Tibial nerve (tissue), 4 donors: ENCODE measurements around the gene SLCO3A1. TPM values are rescaled to one million over a fixed set of nuclear protein-coding genes. Genes with fewer than 3 reads are reported as not detected.

Experiments
- DNase-seq, 2 donors: peaks; one replicate each; pipeline ENCODE4 v3.0.0-alpha.2; 2019; ENCODE audit warnings: low spot score in 2 of 2
- H3K27ac ChIP-seq, 4 donors: fragments of 200-600 bp; sonication (generic) in 3 of 4; one replicate each; pipeline ENCODE4 v1.5.1; 2017 to 2019; ENCODE audit warnings: mild to moderate bottlenecking in 1 of 4
- H3K27me3 ChIP-seq, 2 donors: fragments of 200-600 bp; sonication (generic) in 1 of 2; one replicate each; pipeline versions ENCODE4 v1.5.1 to v1.6.0; 2017 to 2019
- H3K36me3 ChIP-seq, 3 donors: fragments of 200-600 bp; sonication (generic); one replicate each; pipeline ENCODE4 v1.5.1; 2018 to 2019
- H3K4me1 ChIP-seq, 4 donors: fragments of 200-600 bp; sonication (generic) in 3 of 4; one replicate each; pipeline ENCODE4 v1.5.1; 2017 to 2019
- H3K4me3 ChIP-seq, 4 donors: fragments of 200-600 bp; sonication (generic) in 3 of 4; one replicate each; pipeline ENCODE4 v1.5.1; 2017 to 2019; ENCODE audit warnings: mild to moderate bottlenecking in 1 of 4, moderate library complexity in 1 of 4
- H3K9me3 ChIP-seq, 4 donors: fragments of 200-600 bp; sonication (generic) in 3 of 4; one replicate each; pipeline ENCODE4 v1.5.1; 2017 to 2019
- EP300 ChIP-seq, 2 donors: sonication (generic); formaldehyde crosslinking; IDR thresholded peaks; one replicate each; pipeline ENCODE4 v1.6.1; 2017; ENCODE audit warnings: antibody characterized with exemption in 2 of 2, mild to moderate bottlenecking in 1 of 2
- POLR2A ChIP-seq, 2 donors: fragments of 450-650 bp; IDR thresholded peaks; one replicate each; pipeline ENCODE4 v1.6.1; 2017; ENCODE audit warnings: antibody characterized with exemption in 2 of 2, mild to moderate bottlenecking in 2 of 2, moderate library complexity in 2 of 2
- WGBS, 2 donors: methylation state at CpG; one replicate each; pipeline ENCODE4 v1.1.5; 2018; 5-methylcytosine and 5-hydroxymethylcytosine counted together
- total RNA-seq, 4 donors: library from RNA; depleted of rRNA; stranded (reverse); fragments of >200 nt; gene quantifications; one replicate each; pipeline ENCODE4 v1.1.0, GENCODE V29; 2016
- TF ChIP-seq, protein P1 (sequence below), 5 experiments: fragments of 200-600 bp in 3 of 5; fragments of 450-650 bp in 2 of 5; sonication (generic) in 3 of 5; IDR thresholded peaks; one replicate each; pipeline ENCODE4 v1.5.1; 2016 to 2019; ENCODE audit warnings: antibody characterized with exemption in 5 of 5, mild to moderate bottlenecking in 3 of 5, moderate library complexity in 2 of 5

SLCO3A1 gene
- total RNA-seq, 4 donors from 2014 or later = 13.8 to 20.2 (median 14.3) TPM

DNA sequence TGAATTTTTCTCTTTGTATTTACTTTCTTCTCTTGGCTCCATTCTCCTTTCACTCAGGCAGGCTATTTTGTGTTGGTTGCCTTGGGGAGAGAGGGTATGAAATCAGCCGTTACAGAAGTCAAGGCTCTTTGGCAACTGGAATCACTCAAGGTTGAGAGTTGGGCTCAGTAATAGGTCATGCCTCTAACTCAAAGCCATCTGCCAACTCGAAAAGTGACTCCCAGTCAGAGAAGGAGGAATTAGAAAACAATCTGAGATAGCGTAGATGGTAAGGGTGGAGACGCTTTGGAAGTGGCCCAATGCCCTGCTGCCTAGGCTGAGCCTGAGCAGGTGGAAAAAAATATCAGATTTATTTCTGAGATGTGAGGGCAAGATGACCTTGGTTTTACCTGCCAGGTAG, 334.5 kb downstream of the SLCO3A1 start:
- Histone ChIP-seq H3K4me1 (no peaks in the 10 kb centered on the region), H3K27me3 (no peaks in the 10 kb centered on the region), H3K4me3 (no peak overlapping the region), H3K27ac (no peak overlapping the region), H3K36me3 (no peaks in the 10 kb centered on the region), H3K9me3 (no peaks in the 10 kb centered on the region)
- TF ChIP-seq EP300 (IDR thresholded peaks at IDR 0.05) (no peak), POLR2A (IDR thresholded peaks at IDR 0.05) (no peak)
- TF ChIP-seq, protein P1, sequence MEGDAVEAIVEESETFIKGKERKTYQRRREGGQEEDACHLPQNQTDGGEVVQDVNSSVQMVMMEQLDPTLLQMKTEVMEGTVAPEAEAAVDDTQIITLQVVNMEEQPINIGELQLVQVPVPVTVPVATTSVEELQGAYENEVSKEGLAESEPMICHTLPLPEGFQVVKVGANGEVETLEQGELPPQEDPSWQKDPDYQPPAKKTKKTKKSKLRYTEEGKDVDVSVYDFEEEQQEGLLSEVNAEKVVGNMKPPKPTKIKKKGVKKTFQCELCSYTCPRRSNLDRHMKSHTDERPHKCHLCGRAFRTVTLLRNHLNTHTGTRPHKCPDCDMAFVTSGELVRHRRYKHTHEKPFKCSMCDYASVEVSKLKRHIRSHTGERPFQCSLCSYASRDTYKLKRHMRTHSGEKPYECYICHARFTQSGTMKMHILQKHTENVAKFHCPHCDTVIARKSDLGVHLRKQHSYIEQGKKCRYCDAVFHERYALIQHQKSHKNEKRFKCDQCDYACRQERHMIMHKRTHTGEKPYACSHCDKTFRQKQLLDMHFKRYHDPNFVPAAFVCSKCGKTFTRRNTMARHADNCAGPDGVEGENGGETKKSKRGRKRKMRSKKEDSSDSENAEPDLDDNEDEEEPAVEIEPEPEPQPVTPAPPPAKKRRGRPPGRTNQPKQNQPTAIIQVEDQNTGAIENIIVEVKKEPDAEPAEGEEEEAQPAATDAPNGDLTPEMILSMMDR (IDR thresholded peaks at IDR 0.05) = no peak
- no peak for DNase-seq
- 56 to 79% methylated on average over 4 of the region's 4 CpGs for WGBS, 2 donors

DNA sequence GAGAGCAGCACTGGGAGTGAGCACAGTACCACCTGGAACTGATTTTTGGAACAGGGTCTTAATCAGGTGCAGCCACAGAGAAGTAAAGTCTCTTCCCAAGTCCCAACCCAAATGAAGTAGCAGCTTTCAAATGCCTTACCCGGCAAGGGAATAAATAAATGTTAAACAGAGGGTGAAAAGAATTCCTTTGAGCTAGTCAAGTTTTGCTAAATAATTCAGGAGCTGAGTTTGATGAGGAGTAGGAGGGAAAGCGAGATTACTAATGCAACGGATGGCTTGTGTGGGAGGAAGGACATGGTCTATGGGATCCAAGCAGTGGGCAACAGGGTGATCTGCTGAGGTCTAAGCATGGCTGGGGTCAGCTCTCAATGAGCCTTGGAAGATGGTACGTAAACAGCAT, 335.7 kb downstream of the SLCO3A1 start:
- no peaks in the 10 kb centered on the region for H3K4me1 ChIP-seq

DNA sequence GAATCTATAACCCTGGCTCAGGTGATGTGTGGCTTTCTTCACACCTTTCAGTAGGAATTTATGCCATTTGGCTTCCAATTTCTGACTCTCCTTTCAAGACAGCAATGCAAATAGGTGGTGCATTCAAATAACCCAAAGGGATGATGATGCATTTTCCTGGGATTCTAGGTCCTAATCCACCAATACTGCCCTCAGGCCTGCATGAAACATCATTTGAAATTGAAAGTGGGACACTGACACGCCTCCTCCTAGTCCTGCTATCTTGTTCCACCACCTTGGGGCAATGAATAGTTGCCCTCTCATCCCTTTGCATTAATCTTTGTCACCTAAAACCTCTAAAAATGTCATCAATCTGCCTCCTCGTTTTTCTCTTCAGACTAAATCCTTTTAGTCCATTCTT, 341.7 kb downstream of the SLCO3A1 start:
- no peak overlapping the region for H3K4me3 ChIP-seq
- TF ChIP-seq, protein P1 (IDR thresholded peaks at IDR 0.05) = no peak
- TF ChIP-seq POLR2A (IDR thresholded peaks at IDR 0.05) = no peak
- TF ChIP-seq EP300 (IDR thresholded peaks at IDR 0.05) = no peak
- H3K4me1 ChIP-seq = peaks cover 0 to 6% (median 0%) of the 10 kb centered on the region in 4 donors
- DNase-seq = no peak
- H3K27me3 ChIP-seq = no peaks in the 10 kb centered on the region
- H3K27ac ChIP-seq = no peak overlapping the region
- H3K36me3 ChIP-seq = no peaks in the 10 kb centered on the region
- 63 to 74% methylated on average over 2 of the region's 2 CpGs for WGBS, 2 donors
- no peaks in the 10 kb centered on the region for H3K9me3 ChIP-seq

More for the DNA sequence above, 335.7 kb downstream of the SLCO3A1 start:
- no peaks in the 10 kb centered on the region for H3K9me3 ChIP-seq
- DNase-seq = no peak
- H3K27ac ChIP-seq = no peak overlapping the region
- H3K27me3 ChIP-seq = no peaks in the 10 kb centered on the region
- no peaks in the 10 kb centered on the region for H3K36me3 ChIP-seq
- 51 to 59% methylated on average over 4 of the region's 4 CpGs for WGBS, 2 donors
- TF ChIP-seq POLR2A (IDR thresholded peaks at IDR 0.05) = no peak
- no peak for TF ChIP-seq EP300 (IDR thresholded peaks at IDR 0.05)
- TF ChIP-seq, protein P1 (IDR thresholded peaks at IDR 0.05) = no peak
- H3K4me3 ChIP-seq = no peak overlapping the region

DNA sequence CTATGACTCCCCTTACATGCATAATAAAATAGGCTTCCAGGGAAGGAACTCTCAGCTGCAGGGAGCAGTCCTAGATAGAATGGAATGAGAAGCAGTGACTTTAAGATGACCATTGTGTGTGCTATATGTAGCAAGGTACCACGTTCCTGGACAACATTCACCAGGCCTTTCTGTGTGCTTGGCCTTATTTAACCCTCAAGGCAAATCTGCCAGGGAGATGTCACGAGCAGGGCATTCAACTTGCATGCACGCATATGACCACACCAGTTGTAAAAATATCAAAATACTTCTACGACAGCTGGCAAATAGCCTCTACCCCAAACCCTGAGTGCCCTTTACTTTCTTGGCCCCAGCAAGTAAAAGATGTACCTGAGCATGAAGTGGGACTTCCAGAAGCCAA, 342.8 kb downstream of the SLCO3A1 start:
- no peak overlapping the region for H3K27ac ChIP-seq
- 78 to 86% methylated on average over 4 of the region's 4 CpGs for WGBS, 2 donors
- no peaks in the 10 kb centered on the region for H3K36me3 ChIP-seq
- H3K4me3 ChIP-seq = no peak overlapping the region
- H3K27me3 ChIP-seq = no peaks in the 10 kb centered on the region
- no peak for DNase-seq
- peaks cover 0 to 6% (median 0%) of the 10 kb centered on the region in 4 donors for H3K4me1 ChIP-seq
- TF ChIP-seq POLR2A (IDR thresholded peaks at IDR 0.05) (no peak), EP300 (IDR thresholded peaks at IDR 0.05) (no peak)
- TF ChIP-seq, protein P1 (IDR thresholded peaks at IDR 0.05) = no peak
- H3K9me3 ChIP-seq = peaks cover 0 to 7% (median 0%) of the 10 kb centered on the region in 4 donors

DNA sequence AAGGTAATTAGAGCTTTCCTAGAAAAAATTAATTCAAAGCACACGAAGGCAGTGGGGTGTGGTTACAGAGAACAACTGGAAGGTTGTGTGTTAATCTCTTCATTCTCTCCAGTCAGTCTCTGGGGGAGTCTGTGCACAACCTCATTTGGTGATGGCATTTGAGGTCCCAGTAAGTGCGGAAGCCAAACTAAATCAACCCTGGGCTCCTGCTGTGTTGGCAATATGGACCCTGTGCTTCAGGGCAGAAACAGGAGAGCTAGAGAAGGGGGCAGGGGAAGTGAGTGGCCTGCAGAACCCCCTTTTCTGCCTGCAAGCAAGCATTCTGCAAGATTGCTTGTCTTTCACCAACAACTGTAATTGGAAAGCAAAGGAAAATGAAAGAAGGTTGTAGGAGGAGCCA, 344.2 kb downstream of the SLCO3A1 start:
- DNase-seq = no peak
- Histone ChIP-seq H3K27ac (no peak overlapping the region), H3K36me3 (no peaks in the 10 kb centered on the region), H3K4me3 (no peak overlapping the region), H3K4me1 (peaks cover 0 to 6% (median 0%) of the 10 kb centered on the region in 4 donors), H3K9me3 (peaks cover 0 to 12% (median 0%) of the 10 kb centered on the region in 4 donors), H3K27me3 (no peaks in the 10 kb centered on the region)
- TF ChIP-seq EP300 (IDR thresholded peaks at IDR 0.05) = no peak
- TF ChIP-seq, protein P1 (IDR thresholded peaks at IDR 0.05) = no peak
- TF ChIP-seq POLR2A (IDR thresholded peaks at IDR 0.05) = no peak
- WGBS, 2 donors = 30 to 31% methylated on average over 2 of the region's 2 CpGs
